Transverse colon (tissue), 4 donors: Measurements from ENCODE around the gene HECW1. TPM values are rescaled to one million over a fixed set of nuclear protein-coding genes. Genes with fewer than 3 reads are reported as not detected.

Source experiments
- DNase-seq: peaks from one replicate; pipeline ENCODE4 v3.0.0-alpha.2; 2019
- H3K27ac ChIP-seq, 4 donors: fragments of 200-600 bp; sonication (generic); 2 replicates each; pipeline ENCODE4 v1.5.1; 2016 to 2018; ENCODE audit warnings: inconsistent platforms in 4 of 4
- H3K27me3 ChIP-seq: fragments of 200-600 bp; sonication (generic); 2 replicates; pipeline ENCODE4 v1.5.1; 2017; ENCODE audit warnings: inconsistent platforms
- H3K36me3 ChIP-seq, 4 donors: fragments of 200-600 bp; sonication (generic); 2 replicates each; pipeline ENCODE4 v1.5.1; 2017 to 2019; ENCODE audit warnings: inconsistent platforms in 4 of 4
- H3K4me1 ChIP-seq, 4 donors: fragments of 200-600 bp; sonication (generic); 2 replicates each; pipeline ENCODE4 v1.5.1; 2017 to 2020; ENCODE audit warnings: inconsistent platforms in 4 of 4
- H3K4me3 ChIP-seq, 4 donors: fragments of 200-600 bp; sonication (generic); 1 replicate in 1 of 4; 2 replicates in 3 of 4; pipeline versions ENCODE4 v1.5.1 to v1.6.1; 2017 to 2019; ENCODE audit warnings: inconsistent platforms in 4 of 4
- H3K9me3 ChIP-seq, 2 donors: fragments of 200-600 bp; sonication (generic); 2 replicates each; pipeline ENCODE4 v1.5.1; 2017 to 2019; ENCODE audit warnings: inconsistent platforms in 2 of 2
- CTCF ChIP-seq, 5 experiments: fragments of 200-600 bp in 3 of 5; fragments of 450-650 bp in 2 of 5; sonication (generic) in 3 of 5; IDR thresholded peaks; 1 replicate in 2 of 5; 2 replicates in 3 of 5; pipeline ENCODE4 v1.5.1; 2016 to 2017; ENCODE audit warnings: antibody characterized with exemption in 5 of 5, inconsistent platforms in 3 of 5, mild to moderate bottlenecking in 2 of 5, moderate library complexity in 1 of 5
- EP300 ChIP-seq: sonication (generic); formaldehyde crosslinking; IDR thresholded peaks from one replicate; pipeline ENCODE4 v1.6.1; 2017; ENCODE audit warnings: antibody characterized with exemption, low read depth
- POLR2A ChIP-seq: fragments of 450-650 bp; IDR thresholded peaks from one replicate; pipeline ENCODE4 v1.6.1; 2016; ENCODE audit warnings: antibody characterized with exemption, mild to moderate bottlenecking, moderate library complexity
- POLR2AphosphoS5 ChIP-seq, 3 donors: sonication (generic); formaldehyde crosslinking; IDR thresholded peaks; one replicate each; pipeline ENCODE4 v1.6.1; 2016; ENCODE audit warnings: antibody characterized with exemption in 3 of 3
- WGBS, 2 donors: methylation state at CpG; one replicate each; pipeline ENCODE4 v1.1.5; 2018; ENCODE audit warnings: low coverage in 1 of 2; 5-methylcytosine and 5-hydroxymethylcytosine counted together
- in situ Hi-C, 4 donors: fragments of 200-750 bp; cut with MboI; loops; one replicate each; pipeline versions ENCODE4 v1.15.0 to v1.15.1; 2017; ENCODE audit warnings: low sequenced_read_pairs in 3 of 4, low pct_ligation_motif_present in 1 of 4, low pct_unique_long_range_greater_than_20kb in 1 of 4
- intact Hi-C: fragments of 100-400 bp; cut with DNase I; formaldehyde crosslinking; loops from one replicate; pipeline ENCODE4 v1.15.1; 2023; ENCODE audit warnings: low total_unique reads
- total RNA-seq, 4 donors: library from RNA; depleted of rRNA; stranded (reverse); fragments of >200 nt; gene quantifications; one replicate each; pipeline ENCODE4 v1.1.0, GENCODE V29; 2016

The HECW1 gene
- total RNA-seq, 4 donors from 2014 or later = 1.1 to 1.4 TPM; not detected in 2

GRCh38 chr7:43531700-43532099 is 419.3 kb downstream of the HECW1 start:
- no peaks in the 10 kb centered on the region for H3K36me3 ChIP-seq
- intact Hi-C loops (no loop called here), in situ Hi-C loops (no loop called here)
- H3K4me3 ChIP-seq = no peak overlapping the region
- H3K9me3 ChIP-seq = no peaks in the 10 kb centered on the region
- no peaks in the 10 kb centered on the region for H3K4me1 ChIP-seq
- H3K27me3 ChIP-seq = no peaks in the 10 kb centered on the region
- no peak for DNase-seq
- no peak overlapping the region for H3K27ac ChIP-seq
- 67 to 72% methylated on average over 6 to 9 of the region's 9 CpGs for WGBS, 2 donors
- TF ChIP-seq CTCF (IDR thresholded peaks at IDR 0.05) (no peak), POLR2AphosphoS5 (IDR thresholded peaks at IDR 0.05) (no peak), POLR2A (no peak), EP300 (no peak)

GRCh38 chr7:43533801-43534479 is 421.5 kb downstream of the HECW1 start:
- TF ChIP-seq POLR2A = no peak
- no peak for TF ChIP-seq EP300
- no peak for TF ChIP-seq CTCF (IDR thresholded peaks at IDR 0.05)
- no peak for TF ChIP-seq POLR2AphosphoS5 (IDR thresholded peaks at IDR 0.05)
- Histone ChIP-seq H3K4me1 (no peaks in the 10 kb centered on the region), H3K9me3 (no peaks in the 10 kb centered on the region), H3K27ac (peak overlapping the region in 2 of 4 donors; percentile 17 to 25), H3K27me3 (no peaks in the 10 kb centered on the region), H3K36me3 (no peaks in the 10 kb centered on the region), H3K4me3 (no peak overlapping the region)
- no peak for DNase-seq
- in situ Hi-C loops = no loop called here
- 47 to 63% methylated on average over 4 to 6 of the region's 6 CpGs for WGBS, 2 donors
- intact Hi-C loops = no loop called here

DNA sequence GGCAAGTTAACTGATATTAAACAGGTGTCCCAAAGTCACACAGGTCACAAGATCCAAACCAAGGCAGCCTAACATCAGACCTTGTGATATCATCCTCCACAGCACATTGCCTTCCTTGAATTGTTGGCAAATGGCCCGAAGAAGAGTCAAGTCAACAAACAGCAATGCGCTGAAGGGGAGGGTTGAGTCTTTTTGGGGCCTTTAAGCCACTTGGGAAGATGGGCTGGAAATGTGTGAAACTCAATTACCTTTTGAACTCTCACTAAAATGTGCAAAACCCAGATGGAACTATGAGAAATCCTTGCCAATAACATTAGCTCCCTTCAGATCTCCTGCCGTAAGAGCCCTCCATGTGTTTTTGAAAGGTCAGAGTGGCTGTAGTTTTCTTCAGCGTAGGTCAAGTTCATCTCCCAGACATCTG is 422.6 kb downstream of the HECW1 start:
- no peak for DNase-seq
- in situ Hi-C loops (no loop called here), intact Hi-C loops (no loop called here)
- H3K4me1 ChIP-seq = no peaks in the 10 kb centered on the region
- no peaks in the 10 kb centered on the region for H3K27me3 ChIP-seq
- H3K9me3 ChIP-seq = no peaks in the 10 kb centered on the region
- H3K36me3 ChIP-seq = no peaks in the 10 kb centered on the region
- H3K4me3 ChIP-seq = no peak overlapping the region
- 84% methylated on average over 4 of the region's 4 CpGs; no CpG with 5 or more reads in 1 of the 2 donors for WGBS, 2 donors
- TF ChIP-seq POLR2AphosphoS5 (IDR thresholded peaks at IDR 0.05) (no peak), EP300 (no peak), CTCF (IDR thresholded peaks at IDR 0.05) (no peak), POLR2A (no peak)
- no peak overlapping the region for H3K27ac ChIP-seq

GRCh38 chr7:43535810-43536585 is 423.6 kb downstream of the HECW1 start:
- no peak overlapping the region for H3K27ac ChIP-seq

More at GRCh38 chr7:43535810-43536585, 423.6 kb downstream of the HECW1 start:
- in situ Hi-C loops (no loop called here), intact Hi-C loops (no loop called here)
- 73 to 90% methylated on average over 4 to 6 of the region's 6 CpGs for WGBS, 2 donors
- H3K4me3 ChIP-seq = no peak overlapping the region
- H3K4me1 ChIP-seq = no peaks in the 10 kb centered on the region
- no peaks in the 10 kb centered on the region for H3K36me3 ChIP-seq
- no peak for DNase-seq
- H3K9me3 ChIP-seq = no peaks in the 10 kb centered on the region
- TF ChIP-seq POLR2AphosphoS5 (IDR thresholded peaks at IDR 0.05) (no peak), CTCF (IDR thresholded peaks at IDR 0.05) (no peak), EP300 (no peak), POLR2A (no peak)
- H3K27me3 ChIP-seq = no peaks in the 10 kb centered on the region
